HG02973 (cell line): ENCODE data around the gene ZNF280B.
"Not testable (repeated sequence)": the region's sequence is repeated elsewhere in the genome, so short reads cannot be mapped to it uniquely, and the experiment has no call there.

Source experiments
- ATAC-seq: cut with Tn5 transposase; IDR thresholded peaks from one replicate; pipeline ENCODE4 v1.9.1; 2021; ENCODE audit warnings: moderate library complexity; ENCODE audit not compliant: unreplicated experiment

Gene ZNF280B

GRCh38 chr22:22535662-22536061 lies 27.1 kb upstream of the ZNF280B start:
- ATAC-seq = no peak

GRCh38 chr22:22534604-22535415 lies 26.3 kb upstream of the ZNF280B start:
- ATAC-seq = no peak

- no peak for ATAC-seq
Observed at GRCh38 chr22:22533863-22534262, 25.3 kb upstream of the ZNF280B start.

DNA sequence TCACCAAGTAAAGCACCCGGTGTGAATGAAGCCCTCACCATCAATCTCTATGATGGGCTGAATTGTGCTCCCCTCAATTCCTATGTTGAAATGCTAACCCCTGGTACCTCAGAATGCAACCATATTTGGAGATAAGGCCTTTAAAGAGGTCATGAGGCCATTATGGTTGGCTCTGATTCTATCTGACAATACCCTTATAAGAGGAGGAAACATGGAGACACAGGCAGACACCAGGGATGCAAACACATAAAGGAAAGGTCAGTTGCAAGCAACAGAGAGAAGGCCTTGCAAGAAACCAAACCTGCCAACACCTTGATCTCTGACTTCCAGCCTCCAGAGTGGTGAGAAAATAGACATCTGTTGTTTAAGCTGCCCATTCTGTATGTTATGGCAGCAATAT lies 24.9 kb upstream of the ZNF280B start:
- ATAC-seq = no peak

- not testable (repeated sequence) for ATAC-seq
Observed at GRCh38 chr22:22532547-22533071, 24.1 kb upstream of the ZNF280B start.

GRCh38 chr22:22531770-22532546 lies 23.4 kb upstream of the ZNF280B start:
- no peak for ATAC-seq

- ATAC-seq = no peak
Observed at GRCh38 chr22:22528780-22529179, 20.2 kb upstream of the ZNF280B start.

- ATAC-seq = no peak
Observed at GRCh38 chr22:22527312-22527711, 18.8 kb upstream of the ZNF280B start.

DNA sequence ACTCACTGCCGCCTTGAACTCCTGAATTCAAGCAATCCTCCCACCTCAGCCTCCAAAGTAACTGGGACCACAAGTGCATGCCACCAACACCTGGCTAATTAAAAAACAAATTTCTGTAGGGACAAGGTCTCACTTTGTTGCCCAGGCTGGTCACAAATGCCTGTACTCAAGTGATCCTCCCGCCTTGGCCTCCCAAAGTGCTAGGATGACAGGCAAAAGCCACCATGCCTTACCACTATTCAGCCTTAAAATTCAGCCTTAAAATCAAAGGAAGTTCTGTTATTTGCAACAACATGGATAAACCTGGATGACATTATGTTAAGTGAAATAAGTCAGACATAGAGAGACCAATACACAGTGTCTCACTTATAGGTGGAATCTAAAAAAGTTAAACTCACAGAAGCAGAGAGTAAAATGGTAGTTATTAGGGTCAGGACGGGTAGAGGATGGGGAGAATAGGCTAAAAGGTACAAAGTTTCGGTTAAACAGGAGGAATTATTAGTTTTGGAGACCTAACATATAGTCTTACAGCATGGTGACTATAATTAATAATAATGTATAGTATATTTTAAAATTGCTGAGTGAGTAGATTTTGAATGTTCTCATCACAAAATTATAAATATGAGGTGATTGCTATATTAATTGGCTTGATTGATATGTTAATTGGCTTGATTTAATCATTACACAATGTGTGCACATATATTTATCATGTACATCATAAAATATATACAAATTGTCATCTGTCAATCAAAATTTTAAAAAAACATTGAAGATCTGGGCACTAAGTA lies 17.8 kb upstream of the ZNF280B start:
- ATAC-seq = no peak

DNA sequence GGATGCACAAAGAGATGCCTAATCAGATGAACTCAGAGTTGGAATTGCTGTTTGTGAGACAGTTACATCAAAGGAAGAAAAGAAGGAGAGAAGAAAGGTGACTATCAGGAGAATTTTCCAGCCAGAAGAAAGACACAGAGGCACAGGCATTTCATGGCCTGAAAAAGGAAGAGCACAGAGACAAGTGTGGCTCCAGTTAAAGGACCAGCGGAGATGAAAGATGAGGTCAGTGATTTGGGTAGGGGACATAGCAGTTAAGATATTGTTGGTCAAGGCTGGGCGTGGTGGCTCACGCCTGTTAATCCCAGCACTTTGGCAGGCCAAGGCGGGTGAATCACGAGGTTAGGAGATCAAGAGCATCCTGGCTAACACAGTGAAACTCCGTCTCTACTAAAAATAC lies 15.0 kb upstream of the ZNF280B start:
- ATAC-seq = no peak

- no peak for ATAC-seq
Observed at GRCh38 chr22:22521631-22522030, 13.1 kb upstream of the ZNF280B start.

GRCh38 chr22:22520667-22521602 lies 12.4 kb upstream of the ZNF280B start:
- no peak for ATAC-seq

DNA sequence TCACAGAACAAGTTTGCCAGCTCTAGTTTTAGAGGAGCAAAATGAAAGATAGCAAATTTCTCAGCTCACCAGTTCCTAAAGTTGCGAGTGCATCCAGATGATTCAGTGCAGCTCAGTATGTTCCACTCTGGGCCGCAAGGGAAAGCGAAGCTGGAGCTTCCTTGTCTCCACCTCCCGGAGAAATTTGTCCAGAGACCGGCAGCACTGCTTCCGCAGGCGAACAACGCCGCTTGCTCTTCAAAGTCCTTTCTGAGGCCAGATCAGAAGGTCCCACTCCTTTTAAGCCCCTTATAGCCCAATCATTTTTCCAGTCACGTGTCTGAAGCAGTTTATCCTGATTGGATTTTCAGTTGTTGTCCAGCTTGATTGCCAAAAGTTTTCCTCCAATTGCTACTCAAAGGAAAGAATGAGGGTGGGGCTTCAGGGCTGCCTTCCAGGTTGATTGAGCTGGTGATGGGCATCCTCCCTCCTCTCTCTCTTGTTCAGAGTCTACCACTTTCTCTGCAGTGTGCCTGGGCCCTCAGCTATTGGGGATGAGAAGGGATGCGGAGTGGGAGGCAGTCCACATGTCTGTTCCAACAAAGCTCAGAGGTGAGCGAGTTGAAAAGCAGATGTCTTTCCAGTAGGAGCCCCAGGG lies 11.6 kb upstream of the ZNF280B start, which contains the start of gene ZNF280A:
Gene ZNF280A, minus strand, starts transcription at position 251 of the 637 bp plus-strand sequence. CDS start 4,640 bp downstream, outside the sequence.
- ATAC-seq = no peak

DNA sequence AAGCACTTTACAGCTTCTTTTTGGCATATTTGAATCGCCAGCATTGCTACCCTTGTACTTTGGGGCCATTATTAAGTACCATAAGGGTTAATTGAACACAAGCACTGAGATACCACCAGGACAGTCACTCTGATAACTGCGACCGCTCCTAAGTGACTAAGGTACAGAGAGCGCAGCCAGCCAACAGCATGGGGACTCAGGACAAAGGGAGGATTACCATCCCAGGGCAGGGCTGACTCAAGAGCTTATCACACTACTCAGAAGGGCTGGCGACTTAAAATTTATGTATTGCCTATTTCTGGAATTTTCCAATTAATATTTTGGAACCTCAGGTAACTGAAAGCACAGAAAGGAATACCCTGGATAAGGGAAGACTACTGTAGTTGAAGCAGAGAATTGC lies 11.0 kb upstream of the ZNF280B start:
- ATAC-seq = no peak

GRCh38 chr22:22516992-22517391 lies 8.4 kb upstream of the ZNF280B start:
- ATAC-seq = no peak

DNA sequence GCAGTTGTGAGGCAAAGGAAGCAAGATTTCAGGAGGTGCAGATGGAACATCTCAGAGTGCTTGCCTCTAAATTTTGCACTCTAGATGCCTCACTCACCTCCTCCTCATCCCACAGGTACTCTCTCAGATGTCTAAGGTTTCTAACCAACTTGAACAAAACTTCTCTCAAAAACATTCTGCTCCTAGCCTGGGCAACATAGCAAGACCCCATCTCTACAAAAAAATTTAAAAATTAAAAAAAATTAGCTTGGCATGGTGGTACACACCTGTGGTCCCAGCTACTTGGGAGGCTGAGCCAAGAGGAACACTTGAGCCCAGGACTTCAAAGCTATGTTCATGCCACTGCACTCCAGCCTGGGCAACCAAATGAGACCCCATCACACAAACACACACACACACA lies 7.3 kb upstream of the ZNF280B start:
- ATAC-seq = no peak

DNA sequence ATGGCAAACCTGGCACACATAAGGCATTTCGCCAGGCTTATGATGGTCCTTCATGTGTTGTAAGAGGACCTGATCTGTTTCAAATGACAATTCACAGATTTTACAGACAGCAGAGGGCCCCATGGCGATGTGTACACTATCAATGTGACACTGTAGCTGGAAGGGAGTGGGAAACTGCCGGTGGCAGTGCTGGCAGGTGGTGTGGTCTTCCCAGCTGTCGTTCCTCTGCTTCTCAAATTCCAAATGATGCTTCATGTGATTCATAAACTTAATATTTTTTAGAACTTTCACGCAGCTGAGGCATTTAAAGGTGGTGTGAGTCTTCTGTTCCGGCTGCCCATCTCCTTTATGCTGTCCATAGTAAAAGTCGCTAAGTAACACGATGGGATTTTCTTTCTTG lies 5.9 kb upstream of the ZNF280B start:
- not testable (repeated sequence) for ATAC-seq

GRCh38 chr22:22513619-22514018 lies 5.1 kb upstream of the ZNF280B start:
- ATAC-seq = no peak

DNA sequence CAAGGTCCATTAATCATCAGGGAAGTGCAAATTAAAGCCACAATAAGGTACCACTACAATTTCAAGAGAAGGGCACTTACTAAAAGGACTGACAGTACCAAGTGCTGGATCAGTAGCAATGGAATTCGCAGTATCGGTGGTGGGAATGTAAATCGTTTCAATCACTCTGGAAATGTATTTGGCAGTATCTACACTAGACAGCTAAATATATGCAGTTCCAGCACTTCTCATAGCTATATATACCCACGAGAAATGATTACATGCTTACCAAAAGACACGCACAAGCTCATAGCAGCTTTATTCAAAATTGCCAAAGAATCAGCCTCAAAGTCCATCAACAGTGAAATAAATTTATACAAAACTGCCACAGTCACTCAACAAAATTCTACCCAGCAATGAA lies 4.4 kb upstream of the ZNF280B start:
- ATAC-seq = no peak
